Suppressor macrophage treated with lipopolysaccharide for 4 hours (primary cell): ENCODE measurements around the gene APC.
A peak's percentile ranks its signal among the peaks of the same experiment; 100 is the strongest.
"Not testable (repeated sequence)": the region's sequence is repeated elsewhere in the genome, so short reads cannot be mapped to it uniquely, and the experiment has no call there.

Source experiments
- DNase-seq: peaks from one replicate; pipeline ENCODE4 v3.0.0-alpha.2; 2020

The APC gene

DNA sequence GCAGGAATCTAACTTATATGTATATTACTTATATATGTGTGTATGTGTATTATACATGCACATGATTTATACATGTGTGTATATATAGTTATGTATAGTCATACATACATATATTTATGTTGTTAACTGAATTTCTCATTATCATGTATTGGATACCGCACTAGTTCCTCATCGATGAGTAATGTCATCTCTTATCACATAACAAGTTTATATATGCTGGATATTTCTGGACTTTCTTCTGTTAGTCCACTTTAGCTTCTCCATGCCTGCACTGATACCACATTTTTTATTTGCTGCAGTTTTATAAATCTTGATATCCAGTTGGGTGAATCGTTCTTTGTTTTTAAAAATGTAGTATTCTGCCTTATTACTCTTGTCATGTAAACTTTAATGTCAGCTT, 50.2 kb downstream of the APC start:
- no peak for DNase-seq

GRCh38 chr5:112793201-112793600, 55.5 kb downstream of the APC start:
- no peak for DNase-seq

GRCh38 chr5:112794410-112794809, 56.7 kb downstream of the APC start:
- DNase-seq, result no peak

- DNase-seq, result no peak
These were observed 57.7 kb downstream of the APC start for GRCh38 chr5:112795342-112795741.

DNA sequence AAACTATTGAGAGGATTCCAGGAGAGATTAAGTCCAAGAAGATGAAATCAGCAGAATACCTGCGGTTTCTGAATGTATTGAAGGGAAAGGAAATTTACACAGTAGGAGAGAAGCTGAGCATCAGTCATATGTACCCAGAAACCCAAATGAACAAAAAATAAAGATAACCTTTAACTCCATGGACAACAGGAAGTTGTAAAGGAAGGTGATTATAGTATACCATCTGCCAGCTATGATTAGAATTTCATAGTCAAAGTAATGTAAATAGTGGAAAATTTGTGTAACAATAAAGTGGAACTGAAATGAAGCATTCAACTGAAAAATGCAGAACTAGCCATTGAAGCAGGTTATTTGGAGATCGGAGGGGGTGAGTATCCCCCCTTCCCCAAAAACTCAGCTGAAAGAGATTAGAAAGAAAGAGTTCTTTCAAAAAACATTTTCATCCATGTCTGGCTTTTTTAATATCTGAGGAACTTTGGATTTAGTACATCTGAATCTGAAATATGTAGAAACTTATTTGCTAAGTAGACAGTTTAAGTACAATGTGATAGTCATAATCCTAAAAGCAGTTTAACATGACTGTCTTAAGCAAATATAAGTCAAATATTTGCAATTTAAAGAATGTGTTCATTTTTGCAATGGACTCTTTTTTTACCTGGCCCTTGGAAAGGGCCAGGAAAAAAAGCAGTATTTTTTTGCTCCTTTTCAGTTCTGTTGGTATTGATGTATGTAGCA, 58.4 kb downstream of the APC start:
- no peak for DNase-seq

- DNase-seq, result no peak
These were observed 62.0 kb downstream of the APC start for GRCh38 chr5:112799661-112800060.

- DNase-seq, result no peak
These were observed 63.2 kb downstream of the APC start for GRCh38 chr5:112800891-112801290.

GRCh38 chr5:112811023-112811422, 73.3 kb downstream of the APC start:
- DNase-seq, result no peak

GRCh38 chr5:112812549-112812948, 74.9 kb downstream of the APC start:
- no peak for DNase-seq

DNA sequence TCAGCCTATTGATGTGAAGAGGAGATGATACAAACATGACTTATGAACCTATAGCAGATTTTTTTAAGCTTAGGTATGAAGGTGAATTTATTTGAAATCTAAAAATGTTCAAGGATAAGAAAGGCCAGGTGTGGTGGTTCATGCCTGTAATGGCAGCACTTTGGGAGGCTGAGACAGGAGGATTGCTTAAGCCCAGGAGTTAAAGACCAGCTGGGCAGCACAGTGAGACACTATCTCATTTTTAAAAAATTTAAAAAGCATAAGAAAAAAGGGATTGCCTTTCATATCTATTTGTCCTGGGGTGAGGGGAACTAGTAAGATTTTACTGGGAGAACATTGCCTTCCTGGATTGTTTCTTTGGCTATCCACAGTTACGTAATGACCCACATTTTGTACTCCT, 82.6 kb downstream of the APC start:
- DNase-seq, result no peak

DNA sequence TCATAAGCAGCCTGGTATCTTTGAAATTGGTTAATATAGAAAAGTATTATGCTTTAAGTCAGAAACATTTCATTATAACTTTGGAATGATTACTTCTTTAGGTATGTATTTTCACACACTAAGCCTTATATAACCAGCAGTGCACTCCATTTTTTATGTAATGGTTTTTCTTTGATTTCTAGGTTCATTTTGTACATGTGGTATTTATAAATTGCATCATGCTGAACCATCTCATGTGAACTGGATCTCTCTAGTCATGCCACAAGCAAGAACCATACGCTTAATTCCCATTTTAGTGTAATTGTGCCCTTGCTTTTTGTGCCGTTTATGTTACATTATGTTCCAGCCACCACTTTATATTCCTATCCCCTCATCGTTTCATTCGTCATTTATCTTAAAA, 84.8 kb downstream of the APC start:
- DNase-seq, result no peak

GRCh38 chr5:112823181-112823580, 85.5 kb downstream of the APC start:
- DNase-seq, result no peak

GRCh38 chr5:112823656-112824055, 86.0 kb downstream of the APC start:
- no peak for DNase-seq

- DNase-seq, result no peak
These were observed 86.5 kb downstream of the APC start for GRCh38 chr5:112824197-112824596.

- DNase-seq, result no peak
These were observed 92.7 kb downstream of the APC start for GRCh38 chr5:112830378-112830777.

DNA sequence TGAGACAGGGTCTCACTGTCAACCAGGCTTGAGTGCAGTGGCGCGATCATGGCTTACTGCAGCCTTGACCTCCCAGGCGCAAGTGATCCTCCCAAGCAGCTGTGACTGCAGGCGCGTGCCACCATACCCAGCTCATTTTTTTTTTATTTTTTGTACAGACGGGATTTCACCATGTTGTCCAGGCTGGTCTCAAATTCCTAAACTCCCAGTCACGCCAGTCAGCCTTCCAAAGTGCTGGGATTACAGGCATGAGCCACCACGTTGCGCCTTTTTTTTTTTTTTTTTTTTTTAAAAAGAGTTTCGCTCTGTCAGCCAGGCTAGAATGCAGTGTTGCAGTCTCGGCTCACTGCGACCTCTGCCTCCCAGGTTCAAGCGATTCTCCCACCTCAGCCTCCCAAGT, 96.3 kb downstream of the APC start:
- no peak for DNase-seq

GRCh38 chr5:112844489-112844888, 106.8 kb downstream of the APC start:
- no peak for DNase-seq

DNA sequence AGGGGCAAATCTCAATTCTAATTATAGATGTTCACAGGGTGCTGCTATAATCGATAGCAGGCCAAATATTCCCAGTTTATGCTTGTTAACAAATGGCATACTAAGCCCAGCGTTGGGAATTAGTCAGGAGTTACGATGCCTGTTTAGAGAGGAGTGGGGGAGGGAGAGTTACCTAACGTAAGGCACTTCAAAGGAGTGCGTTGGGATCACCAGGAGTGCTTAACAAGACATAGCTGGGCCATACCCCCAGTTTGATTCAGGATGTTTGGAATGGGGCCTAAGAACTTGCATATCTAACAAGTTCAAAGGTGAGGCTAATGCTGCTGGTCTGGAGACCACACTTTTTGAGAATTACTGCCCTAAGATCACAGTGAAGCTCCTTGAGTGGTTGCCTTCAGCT, 108.9 kb downstream of the APC start:
- no peak for DNase-seq

- no peak for DNase-seq
These were observed 109.6 kb downstream of the APC start for GRCh38 chr5:112847306-112847705.

DNA sequence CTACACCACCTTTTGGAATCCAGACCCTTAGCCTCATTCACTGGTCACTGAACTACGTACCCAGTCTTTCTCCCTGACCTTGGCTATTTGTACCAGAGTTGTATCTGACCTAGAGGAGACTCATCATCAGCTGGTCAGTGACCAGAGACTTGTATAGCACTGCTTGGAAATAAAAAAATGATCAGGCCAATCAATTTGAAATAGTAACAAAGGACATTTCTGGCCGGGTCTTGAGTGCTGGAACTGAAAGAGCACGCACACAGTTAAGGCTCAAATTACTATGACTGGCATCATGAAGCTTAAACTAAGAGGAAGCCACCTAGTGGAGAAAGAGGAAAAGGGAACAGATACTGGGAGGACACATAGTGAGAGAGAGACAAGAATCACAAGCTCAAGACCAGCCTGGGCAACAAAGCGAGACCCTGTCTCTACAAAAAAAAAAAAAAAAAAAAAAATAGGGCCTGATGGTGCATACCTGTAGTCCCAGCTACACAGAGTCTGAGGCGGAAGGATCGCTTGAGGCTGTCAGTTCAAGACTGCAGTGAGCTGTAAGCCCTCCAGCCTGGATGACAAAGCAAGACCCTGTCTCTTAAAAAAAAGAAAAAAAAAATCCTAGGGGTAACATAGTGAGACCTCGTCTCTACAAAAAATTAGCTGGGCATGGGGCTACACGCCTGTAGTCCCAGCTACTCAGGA, 110.6 kb downstream of the APC start:
- DNase-seq, result peak; percentile 74

GRCh38 chr5:112849912-112850311, 112.2 kb downstream of the APC start:
- DNase-seq, result no peak

- DNase-seq, result no peak
These were observed 117.0 kb downstream of the APC start for GRCh38 chr5:112854651-112855050.

GRCh38 chr5:112857866-112858265, 120.2 kb downstream of the APC start:
- DNase-seq, result no peak

GRCh38 chr5:112860571-112860928, 122.9 kb downstream of the APC start:
- DNase-seq, result not testable (repeated sequence)
